ENCODE measurements around the gene ALDH3A1.

DNA sequence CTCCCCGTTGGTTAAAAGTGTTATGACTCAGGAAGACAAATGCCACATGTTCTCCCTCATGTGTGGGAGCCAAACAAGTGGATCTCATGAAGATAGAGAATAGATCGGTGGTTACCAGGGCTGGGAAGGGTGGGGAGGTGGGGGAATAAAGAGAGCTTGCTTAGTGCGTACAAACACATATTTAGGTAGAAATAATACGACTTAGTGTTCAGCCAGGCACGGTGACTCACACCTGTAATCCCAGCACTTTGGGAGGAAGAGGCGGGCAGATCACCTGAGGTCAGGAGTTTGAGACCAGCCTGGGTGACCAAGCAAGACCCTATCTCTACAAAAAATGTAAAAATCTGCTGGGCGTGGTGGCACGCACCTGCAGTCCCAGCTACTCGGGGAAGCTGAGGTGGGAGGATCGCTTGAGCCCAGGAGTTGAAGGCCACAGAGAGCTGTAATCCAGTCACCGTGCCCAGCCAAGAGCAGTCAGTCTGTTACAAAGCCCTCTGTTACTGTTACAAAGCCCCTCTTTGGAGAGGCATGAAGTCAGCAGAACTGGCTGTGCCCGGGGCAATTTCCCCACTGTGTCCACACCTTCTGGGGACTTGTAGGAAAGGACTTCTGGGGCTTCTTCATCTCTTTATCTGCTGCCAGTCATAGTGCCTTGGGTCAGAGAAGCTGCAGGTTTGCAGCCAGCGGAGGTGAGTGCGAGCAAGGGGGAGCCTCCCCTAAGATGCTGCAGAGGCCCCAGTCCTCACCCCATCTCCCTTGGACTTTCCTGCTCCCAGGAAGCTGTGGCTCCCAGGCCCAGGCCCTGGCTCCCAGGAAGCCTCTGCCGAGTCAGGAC is 4.3 kb upstream of the ALDH3A1 start:
- TF ChIP-seq POLR2A (IDR thresholded peaks at IDR 0.05): no peak
- TF ChIP-seq, protein P1, sequence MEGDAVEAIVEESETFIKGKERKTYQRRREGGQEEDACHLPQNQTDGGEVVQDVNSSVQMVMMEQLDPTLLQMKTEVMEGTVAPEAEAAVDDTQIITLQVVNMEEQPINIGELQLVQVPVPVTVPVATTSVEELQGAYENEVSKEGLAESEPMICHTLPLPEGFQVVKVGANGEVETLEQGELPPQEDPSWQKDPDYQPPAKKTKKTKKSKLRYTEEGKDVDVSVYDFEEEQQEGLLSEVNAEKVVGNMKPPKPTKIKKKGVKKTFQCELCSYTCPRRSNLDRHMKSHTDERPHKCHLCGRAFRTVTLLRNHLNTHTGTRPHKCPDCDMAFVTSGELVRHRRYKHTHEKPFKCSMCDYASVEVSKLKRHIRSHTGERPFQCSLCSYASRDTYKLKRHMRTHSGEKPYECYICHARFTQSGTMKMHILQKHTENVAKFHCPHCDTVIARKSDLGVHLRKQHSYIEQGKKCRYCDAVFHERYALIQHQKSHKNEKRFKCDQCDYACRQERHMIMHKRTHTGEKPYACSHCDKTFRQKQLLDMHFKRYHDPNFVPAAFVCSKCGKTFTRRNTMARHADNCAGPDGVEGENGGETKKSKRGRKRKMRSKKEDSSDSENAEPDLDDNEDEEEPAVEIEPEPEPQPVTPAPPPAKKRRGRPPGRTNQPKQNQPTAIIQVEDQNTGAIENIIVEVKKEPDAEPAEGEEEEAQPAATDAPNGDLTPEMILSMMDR (IDR thresholded peaks at IDR 0.05): no peak
- TF ChIP-seq POLR2AphosphoS5 (IDR thresholded peaks at IDR 0.05): no peak
- TF ChIP-seq EP300 (IDR thresholded peaks at IDR 0.05): no peak

All from suprapubic skin (tissue), 4 donors.